T-helper 17 cell (primary cell): Measurements from ENCODE around the gene SNRPF. TPM values are rescaled to one million over a fixed set of nuclear protein-coding genes. Genes with fewer than 3 reads are reported as not detected.

Source experiments
- total RNA-seq, 4 donors: library from RNA in 2 of 4; stranded (reverse) in 2 of 4; gene quantifications; one replicate each; pipeline ENCODE4 v1.2.3 and lab custom pipeline; 2022 to 2026

Gene SNRPF
- total RNA-seq, 2 donors from 2014 or later, result 30.2 to 43.0 TPM

Other genes starting within 250 kb of the SNRPF start
- gene NTN4, start 68.2 kb upstream of the SNRPF start, total RNA-seq, result 1 to 10 TPM; 4.8 to 7.6 TPM
- under 1 TPM in 1 of 2 donors, not detected in 1; 0.10 TPM for gene CCDC38, start 83.7 kb downstream of the SNRPF start, total RNA-seq
- 1 to 10 TPM in 1 of 2 donors, under 1 TPM in 1; 0.47 to 1.1 TPM for gene AMDHD1, start 84.4 kb downstream of the SNRPF start, total RNA-seq
- gene HAL, start 137.4 kb downstream of the SNRPF start, total RNA-seq, result 1 to 10 TPM in 1 of 2 donors, under 1 TPM in 1; 0.94 to 2.3 TPM
- 10 to 100 TPM; 44.5 to 60.5 TPM for gene LTA4H, start 176.6 kb downstream of the SNRPF start, total RNA-seq